GM19043 (cell line): ENCODE results near the gene EPHB1.
"Not testable (repeated sequence)": the region's sequence is repeated elsewhere in the genome, so short reads cannot be mapped to it uniquely, and the experiment has no call there.

Experiments used
- ATAC-seq: cut with Tn5 transposase; IDR thresholded peaks from one replicate; pipeline ENCODE4 v1.9.1; 2021; ENCODE audit warnings: low read depth; ENCODE audit not compliant: unreplicated experiment

Gene EPHB1

DNA sequence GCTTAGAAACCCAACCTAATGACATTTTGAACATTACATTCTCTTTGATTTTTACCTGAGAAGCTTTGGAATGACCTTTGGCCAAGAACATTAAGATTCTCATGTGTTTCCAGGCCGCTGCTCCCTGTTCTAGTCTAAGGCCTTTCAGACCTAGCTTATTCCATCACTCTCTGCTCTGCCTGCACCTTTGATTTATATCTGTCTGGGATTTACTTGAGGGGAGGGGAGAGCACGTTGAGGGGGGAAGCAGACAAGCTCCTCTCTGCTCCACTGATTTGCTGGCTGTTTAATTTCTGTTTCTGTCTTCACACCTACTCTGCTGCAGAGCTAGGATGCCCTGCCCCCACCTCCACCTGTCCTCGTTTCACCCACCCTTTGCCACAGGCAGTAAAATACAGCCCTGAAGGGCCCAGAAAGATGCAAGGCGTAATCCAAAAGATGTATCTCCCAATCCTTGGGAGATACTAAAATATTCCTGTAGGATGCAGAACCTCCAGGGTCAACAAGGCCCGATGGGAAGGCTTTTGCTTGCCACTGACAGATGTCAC lies 429.8 kb downstream of the EPHB1 start:
- ATAC-seq: no peak

DNA sequence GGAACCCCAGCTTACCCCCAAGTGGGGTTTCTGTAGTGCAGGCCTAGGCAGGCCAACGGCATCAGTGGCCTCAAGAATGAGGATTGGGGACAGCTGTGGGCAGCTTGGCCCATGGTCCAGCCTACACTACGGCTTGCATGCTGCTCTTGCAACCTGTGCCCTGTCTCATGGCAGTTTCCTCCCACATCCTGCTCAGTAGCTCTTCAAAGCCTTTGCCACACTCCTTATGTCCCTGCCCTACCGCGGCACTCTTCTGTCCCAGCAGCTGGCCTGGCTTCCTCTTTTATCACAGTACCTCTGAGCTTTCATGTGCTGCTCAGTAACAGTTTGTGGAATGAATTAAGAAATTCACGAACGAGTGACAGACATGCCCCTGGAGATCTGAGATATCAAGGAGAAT lies 431.0 kb downstream of the EPHB1 start:
- peak; percentile 64 for ATAC-seq

DNA sequence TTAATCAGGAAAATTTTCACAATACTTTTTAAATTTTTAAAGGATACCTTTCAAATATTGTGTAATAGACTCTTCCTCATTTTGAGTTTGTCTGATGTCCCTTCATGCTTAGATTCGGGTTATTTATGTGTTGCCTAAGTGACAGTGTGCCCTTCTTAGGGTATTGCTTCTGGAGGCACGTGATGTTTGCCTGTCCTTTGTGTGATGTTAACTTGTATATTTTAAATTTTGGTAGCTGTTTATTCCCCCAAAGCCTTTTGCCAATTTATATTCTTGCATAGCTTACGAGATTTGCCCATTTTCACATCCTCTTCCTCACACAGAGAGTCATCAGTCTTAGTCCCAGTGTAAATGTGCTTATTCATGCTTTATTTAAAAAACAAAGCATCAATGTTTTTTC lies 433.1 kb downstream of the EPHB1 start:
- ATAC-seq: no peak

DNA sequence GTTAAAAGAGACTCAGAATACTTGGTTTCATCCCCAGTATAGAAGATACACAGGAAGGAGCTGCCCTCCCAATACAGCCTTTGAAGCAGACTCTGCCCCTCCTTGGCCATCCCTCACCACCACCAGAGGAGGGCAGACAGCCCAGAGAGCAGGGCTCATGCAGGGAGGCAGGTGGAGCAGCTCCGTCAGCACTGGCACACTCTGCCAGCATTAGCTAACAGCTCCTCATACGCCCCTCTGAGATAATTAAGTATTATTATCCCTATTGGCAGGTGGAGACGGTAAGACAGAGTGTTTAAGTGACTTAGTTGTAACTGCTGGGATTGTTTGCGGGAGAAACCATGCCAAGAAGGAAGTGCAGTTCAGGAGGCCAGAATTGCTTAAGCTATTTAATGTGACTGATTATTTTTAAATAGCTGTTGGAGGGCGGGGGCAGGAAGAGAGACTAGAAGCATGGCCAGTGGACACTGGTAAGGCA lies 434.0 kb downstream of the EPHB1 start:
- ATAC-seq: no peak

DNA sequence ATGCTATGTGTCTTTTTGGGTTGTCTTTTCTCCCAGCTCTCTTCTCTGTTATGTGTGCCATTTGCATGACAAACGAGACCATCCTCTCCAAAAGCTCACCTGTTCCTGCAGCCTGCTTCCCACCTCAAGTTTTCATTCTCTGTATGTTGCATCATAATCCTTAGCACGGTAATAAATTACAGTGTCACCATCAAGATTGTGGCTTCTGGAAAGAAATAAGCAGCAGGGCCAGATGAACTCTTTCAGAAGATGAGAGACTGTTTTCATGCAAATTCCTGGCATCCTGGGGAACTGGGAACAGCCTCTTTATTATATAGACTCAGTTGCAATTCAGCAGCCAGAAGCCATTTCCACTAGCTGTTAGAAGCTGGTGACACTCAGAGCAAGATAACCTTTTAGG lies 436.7 kb downstream of the EPHB1 start:
- no peak for ATAC-seq

DNA sequence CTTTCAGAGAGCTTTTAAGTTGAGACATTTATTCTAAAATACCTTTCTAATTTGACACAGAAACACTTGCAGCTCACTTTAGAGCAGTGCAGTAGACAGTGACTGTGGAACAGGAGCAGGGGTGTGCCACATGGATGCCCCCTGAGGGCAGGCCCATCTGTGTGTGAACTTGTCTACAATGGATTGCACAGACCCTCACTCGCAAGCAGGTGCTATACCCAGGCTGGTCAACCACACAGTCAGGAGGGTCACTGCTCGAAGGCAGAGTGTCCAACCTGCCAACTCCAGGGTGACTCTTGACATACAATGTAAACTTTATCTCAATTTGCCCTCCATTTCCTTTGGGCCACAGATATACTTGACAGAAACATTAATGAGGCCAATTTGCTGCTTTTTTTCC lies 437.2 kb downstream of the EPHB1 start:
- no peak for ATAC-seq

DNA sequence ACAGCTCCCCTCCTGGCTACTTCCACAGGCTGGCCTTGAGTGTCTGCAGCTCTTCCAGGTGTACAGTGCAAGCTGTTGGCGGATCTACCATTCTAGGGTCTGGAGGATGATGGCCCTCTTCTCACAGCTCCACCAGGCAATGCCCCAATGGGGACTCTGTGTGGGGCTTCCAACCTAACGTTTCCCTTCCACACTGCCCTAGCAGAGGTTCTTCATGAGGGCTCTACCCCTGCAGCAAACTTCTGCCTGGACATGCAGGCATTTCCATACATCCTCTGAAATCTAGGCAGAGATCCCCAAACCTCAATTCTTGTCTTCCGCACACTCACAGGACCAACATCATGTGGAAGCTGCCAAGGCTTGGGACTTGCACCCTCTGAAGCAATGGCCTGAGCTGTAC lies 438.4 kb downstream of the EPHB1 start:
- not testable (repeated sequence) for ATAC-seq

DNA sequence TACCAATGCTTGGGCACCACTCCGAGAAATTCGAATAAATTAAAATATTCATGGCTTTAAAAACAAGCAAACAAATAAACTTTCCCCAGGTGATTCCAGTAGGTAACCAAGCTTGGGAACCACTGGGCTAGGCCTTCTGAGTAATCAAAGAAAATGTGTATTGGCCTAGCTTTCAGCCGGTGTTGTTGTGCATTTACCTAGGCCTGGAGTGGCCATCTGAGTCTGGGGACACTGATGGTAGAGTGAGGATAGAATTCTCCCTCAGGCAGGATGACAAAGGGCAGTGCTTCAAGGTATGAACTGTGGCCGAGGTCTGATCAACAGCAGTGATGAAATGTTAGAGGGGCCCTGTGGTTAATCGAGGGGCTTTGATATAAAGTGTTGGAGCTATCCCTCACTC lies 440.5 kb downstream of the EPHB1 start:
- no peak for ATAC-seq

DNA sequence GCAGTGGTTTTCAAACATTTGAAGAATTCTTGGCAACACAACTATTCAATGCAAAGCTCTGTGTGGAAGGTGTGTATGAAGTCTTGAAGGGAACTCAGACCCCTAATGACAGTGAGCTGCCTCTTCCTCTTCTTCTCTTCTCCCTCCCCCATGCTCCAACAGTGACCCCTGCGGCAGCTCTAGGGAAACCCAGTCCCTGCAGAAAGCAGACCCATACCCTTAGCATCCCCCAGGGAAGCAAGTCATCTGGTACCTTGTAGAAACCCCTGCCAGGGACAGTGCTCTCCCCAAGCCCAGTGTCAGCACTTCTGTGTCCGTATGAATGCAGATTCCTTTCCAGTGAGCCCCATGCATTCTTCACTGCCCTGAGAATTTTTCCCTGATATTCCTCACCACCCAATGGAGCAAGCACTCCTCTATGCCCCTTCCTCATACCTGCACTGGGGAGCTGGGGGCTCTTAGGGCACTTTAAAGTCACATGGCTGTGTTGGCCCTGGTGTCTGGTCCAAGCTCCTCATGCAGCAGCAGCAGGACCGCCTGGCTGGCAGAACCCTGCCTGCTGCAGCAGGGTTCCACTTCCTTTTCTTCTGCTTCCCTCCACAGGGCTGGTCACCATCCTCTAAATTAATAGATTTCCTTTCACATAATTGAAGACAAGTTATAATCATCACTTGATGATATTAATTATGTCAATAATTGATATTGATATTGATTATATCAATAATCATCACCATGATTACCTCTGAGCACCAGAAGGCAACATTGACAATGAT lies 442.5 kb downstream of the EPHB1 start:
- no peak for ATAC-seq

DNA sequence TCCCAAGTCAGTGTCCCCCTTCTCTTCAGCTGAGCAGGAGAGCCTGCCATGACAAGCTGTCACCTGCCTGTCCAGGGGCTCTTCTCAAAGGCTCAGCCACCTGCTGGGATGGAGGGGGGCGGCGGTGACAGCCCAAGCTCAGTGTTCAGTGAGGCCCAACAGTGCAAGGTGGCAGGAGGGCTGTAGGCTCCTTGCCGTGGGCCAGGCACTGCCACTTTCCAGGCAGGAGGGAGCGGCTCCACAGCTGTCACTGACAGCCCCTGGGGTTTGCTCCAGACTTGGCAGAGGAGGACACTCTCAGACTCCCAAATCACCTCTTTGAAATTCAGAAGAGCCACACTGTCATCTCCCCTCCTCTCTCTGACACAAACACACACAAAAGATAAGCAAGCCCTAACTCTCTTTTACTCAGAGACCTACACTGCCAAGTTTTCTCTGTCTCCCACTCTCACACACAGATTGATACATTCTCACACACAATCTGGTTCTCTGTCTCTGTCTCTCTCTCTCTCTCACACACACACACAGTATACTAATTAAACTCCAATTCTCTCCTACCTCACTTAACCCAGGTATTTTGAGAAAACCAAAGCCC lies 443.3 kb downstream of the EPHB1 start:
- ATAC-seq: no peak

DNA sequence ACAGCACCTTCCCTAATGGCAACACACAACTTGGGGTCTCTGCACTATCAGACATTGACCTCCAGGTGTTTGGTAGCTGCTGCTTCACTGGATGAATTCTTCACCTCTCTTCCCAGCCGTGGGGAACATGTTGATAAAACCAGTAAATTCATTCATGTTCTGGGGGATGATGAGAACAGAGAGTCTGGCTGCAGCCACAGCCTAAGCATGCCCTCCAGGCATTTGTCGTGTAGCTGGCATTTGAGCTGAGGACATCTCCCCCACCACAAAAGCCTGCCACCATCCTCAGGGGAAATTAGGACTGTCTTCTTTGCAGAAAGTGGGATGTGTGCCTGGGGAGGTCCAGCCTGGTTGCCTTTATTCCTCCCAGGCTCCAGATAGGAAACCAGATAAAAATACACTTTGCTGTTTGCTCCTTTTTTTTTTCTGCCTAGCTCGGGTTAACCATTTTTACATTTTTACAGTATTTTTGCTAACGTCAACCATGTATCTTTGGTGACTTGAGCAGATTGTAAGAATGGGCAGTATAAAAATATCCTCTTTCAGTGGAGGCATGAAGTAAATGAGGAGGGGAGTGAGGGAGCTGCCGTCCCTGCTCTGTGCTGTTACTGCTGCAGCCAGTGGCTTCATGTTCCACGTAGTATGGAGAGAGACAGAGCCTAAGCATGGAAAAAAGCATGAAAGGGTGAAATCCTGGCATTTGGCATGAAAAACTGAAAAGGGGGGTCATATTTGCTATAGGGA lies 444.0 kb downstream of the EPHB1 start:
- ATAC-seq: no peak

DNA sequence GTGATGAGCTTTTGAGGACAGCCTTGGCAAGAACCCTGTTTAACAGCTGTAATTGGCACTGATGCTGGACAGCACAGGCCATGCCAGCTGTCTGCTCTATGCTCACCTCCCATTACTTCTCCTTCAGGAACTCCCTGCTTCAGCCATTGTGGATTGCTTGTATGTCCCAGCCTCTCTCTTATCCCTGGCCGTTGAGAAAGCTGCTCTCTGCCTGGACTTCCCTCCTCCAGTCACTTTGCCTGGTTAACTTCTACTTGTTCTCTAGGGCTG lies 444.5 kb downstream of the EPHB1 start:
- no peak for ATAC-seq

DNA sequence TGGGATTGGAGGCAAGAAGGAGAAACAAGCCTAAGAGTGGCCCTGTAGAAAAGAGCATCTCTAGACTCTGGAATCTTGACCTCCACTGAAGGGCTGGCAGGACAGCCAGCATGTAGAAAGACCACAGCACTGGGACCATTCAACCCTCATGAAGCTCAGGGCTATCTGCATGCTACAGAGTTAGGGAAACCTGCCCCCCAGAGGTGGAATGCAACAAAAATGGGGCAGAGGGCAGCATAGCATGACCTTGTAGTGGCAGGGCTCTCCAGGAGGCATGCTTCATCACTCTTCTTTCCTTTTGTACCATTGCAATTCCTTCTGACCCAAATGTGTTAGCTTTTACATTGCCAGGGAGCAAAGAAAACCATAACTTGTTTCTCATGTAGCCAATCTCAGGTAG lies 445.4 kb downstream of the EPHB1 start:
- peak; percentile 76 for ATAC-seq

DNA sequence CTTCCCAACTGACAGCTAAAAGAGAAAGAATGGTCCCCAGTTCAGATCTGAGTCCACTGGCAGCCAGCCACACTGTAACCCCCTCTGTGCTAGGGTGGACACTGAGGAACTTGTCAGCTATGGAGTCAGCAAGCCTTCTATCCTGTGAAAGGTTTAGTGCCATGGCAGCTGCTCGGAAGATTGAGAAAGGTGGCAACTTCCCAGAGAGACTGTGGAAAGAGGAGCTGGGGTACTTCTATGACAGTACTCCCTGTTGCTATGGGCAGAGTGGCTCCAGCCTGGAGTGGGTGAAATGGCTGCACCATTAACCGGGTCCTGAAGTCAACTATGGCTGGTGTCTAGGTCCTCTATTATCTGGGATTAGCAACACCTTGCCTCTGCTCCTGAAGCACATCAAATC lies 447.2 kb downstream of the EPHB1 start:
- no peak for ATAC-seq

DNA sequence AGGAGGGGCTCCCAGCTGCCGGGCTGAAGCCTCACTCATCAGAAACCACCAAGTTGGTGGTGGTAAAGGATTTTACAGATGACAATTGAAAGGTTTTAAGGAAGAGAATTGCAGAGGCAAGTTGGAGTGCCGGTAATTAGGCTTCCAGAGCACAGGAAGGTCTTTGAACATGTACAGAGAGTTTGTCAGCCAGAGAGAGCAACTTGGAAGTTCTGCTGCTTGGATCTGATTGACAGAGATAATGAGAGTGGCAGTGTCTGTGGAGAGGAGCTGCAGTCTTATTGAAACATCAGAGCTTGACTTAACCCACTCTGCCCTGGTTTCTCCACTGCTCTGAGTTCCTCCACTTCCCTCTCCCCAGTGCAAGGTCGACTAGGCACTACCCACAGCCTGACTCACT lies 448.6 kb downstream of the EPHB1 start:
- ATAC-seq: no peak

DNA sequence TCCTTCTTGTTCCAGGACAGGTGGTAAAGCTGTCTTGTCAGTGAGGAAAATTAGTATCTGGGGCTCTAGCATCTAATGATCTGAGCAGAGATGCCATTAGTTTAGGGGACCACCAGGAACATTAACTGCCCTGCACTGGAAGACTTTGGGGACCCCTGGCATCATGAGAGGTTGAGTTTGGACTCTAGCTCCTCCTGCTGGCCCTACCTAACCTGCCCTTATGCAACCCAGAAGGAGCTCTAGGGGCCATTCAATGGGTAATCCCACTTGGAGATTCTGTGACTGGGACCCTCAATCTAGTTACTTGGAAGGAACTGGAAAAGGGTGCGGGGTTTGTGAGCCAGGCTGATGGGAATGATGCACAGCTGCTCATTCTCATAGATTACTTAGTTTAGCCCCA lies 451.0 kb downstream of the EPHB1 start:
- ATAC-seq: no peak

DNA sequence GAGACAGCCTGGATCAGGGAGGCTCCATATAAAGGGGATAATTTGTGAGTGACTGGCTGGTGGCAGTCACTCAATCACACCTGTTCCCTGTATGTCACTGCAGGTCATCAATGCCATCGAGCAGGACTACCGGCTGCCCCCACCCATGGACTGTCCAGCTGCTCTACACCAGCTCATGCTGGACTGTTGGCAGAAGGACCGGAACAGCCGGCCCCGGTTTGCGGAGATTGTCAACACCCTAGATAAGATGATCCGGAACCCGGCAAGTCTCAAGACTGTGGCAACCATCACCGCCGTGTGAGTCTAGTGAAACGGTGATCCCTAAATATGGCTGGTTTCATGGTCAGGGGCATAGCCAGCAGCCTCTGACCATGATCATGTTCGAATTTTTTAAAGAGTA lies 453.2 kb downstream of the EPHB1 start:
- no peak for ATAC-seq

DNA sequence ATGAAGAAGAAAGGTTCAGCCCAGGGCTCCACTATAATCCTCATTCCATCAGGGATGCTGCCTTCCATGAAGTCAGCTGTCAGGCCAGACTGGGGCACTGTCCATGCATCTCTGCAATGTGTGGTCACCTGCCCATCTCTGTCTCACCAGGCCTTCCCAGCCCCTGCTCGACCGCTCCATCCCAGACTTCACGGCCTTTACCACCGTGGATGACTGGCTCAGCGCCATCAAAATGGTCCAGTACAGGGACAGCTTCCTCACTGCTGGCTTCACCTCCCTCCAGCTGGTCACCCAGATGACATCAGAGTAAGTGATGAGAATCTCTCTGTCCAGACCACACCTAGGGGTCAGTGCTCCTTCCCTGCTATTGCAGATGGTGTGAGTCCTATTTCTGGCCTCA lies 454.1 kb downstream of the EPHB1 start:
- no peak for ATAC-seq

DNA sequence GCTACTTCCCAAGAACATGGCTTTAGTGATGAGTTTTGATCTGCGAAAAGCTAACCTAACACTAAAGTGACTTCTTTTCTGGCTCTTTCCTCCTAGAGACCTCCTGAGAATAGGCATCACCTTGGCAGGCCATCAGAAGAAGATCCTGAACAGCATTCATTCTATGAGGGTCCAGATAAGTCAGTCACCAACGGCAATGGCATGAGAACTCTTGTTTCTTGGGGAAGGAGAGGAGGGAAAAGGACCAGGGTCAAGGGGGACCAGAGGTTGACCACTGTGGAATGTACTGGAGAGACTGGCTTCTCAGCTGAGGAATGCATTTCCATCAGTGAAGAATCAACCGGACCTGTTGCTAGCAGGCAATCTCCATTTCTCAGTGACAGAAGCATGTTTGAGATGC lies 463.9 kb downstream of the EPHB1 start:
- no peak for ATAC-seq

DNA sequence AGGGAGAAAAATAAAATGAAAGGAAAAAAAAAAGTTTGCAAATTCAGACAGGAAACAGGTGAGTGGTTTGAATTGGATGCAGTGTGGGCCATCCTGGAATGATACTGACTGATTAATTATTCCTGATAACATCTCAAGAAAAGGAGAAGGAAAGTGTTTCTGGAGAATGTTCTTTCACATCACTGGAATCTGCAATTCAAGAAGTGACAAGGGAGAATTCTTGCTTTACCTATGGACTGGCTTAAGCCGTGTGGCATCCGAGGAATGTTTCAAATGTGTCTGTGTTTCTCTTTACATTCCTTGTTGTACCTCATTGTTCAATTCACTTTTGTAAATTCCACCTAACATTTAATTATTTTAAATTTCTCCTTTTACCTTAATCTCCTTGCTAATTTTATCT lies 465.0 kb downstream of the EPHB1 start:
- no peak for ATAC-seq

DNA sequence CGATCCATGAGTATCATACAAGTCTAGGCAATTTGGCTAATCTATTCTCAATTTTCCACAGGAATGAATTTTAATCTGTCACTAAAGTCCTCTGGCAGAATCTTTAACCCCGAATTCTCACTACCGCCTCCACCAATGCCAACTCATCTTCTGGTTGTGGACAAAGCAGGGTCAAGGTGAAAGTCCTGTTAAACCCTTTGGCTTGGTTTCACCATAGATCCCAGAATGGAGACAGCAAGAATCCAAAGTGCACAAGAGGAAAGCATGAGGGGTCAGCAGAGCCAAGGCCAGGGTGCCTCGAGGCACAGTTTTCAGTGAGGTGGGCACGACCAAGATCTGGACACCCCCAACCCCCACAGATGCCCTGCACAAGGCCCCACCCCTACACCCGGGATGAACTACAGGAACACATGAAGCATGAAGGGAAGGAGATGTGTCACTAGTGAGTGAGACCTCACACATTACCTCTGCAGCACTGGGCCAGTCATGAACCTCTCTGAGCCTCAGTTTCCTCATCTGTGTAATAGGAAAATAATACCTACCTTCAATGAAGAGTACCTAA lies 466.2 kb downstream of the EPHB1 start:
- no peak for ATAC-seq
